EL (cell line): Measurements from ENCODE around the gene ICAM3.

Experiments used
- DNase-seq: peaks from one replicate; pipeline ENCODE4 v3.0.0-alpha.2; 2016

ICAM3 gene

DNA sequence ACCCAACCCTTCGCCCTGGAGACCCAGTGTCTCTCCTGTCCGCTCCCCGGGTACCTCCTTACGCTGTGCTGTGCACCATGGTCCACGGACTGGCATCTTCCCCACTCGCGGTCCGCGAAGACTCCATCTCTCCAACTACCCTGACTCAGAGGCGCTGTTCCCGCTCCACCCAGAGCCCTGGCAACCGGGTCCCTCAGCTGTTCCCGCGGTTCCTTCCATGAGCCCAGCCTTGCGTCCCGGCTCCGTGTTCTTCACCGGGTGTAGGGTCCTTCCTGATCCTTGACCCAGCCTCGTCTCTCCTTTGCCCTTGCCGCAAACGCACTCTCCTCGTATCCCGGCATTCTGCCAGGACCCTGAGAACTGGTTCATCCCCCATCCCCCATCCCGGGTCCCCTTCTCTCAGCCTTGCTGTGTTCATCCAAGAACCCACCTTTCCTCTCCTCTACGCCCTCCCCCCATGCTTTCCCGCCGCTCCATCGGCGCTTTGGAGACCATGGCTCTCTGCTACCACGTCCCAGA lies 49.0 kb downstream of the ICAM3 start:
- peak; percentile 45 for DNase-seq

DNA sequence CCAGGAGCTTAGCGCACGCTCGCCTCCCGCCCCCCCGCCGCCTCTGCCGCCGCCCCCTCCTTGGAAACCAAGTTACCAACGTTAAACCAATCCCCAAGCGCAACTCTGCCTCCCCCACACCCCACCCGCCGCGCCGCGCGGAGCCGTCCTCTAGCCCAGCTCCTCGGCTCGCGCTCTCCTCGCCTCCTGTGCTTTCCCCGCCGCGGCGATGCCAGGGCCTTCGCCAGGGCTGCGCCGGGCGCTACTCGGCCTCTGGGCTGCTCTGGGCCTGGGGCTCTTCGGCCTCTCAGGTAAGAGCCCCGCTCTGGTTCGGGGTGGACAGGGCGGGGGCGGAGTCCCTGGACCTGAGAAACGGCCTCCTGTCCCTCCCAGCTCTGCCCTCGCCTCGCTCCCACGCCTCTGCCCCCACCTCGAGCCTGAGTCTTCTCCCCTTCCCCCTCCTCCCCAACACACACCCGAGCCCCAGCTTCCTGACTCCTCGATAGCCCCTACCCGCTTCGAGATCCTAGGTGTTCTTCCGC lies 49.5 kb downstream of the ICAM3 start, which contains the start of gene ICAM5:
ICAM5 (plus strand) TSS at position 117 of the 521 bp plus-strand sequence; CDS start at position 209, 92 bp downstream.
- peak; percentile 68 for DNase-seq

DNA sequence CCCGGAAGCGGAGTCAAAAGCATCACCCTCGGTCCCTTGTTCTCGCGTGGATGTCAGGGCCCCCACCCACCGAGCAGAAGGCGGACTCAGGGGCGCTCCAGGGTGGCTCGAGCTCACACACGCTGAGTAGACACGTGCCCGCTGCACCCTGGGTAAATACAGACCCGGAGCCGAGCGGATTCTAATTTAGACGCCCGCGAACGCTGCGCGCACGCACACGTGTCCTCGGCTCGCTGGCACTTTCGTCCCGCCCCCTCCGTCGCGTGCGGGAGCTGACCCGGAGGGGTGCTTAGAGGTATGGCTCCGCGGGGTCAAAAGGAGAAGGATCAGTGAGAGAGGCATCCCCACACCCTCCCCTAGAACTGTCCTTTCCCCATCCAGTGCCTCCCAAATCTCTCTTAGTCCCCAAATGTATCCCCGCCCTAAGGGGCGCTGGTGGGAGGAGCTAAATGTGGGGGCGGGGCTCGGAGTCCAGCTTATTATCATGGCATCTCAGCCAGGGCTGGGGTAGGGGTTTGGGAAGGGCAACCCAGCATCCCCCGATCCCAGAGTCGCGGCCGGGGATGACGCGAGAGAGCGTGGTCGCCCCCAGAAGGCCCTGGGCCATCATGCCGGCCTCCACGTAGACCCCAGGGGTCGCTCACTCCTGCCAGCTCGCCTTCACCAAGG lies 50.1 kb downstream of the ICAM3 start:
- DNase-seq = peak; percentile 84

DNA sequence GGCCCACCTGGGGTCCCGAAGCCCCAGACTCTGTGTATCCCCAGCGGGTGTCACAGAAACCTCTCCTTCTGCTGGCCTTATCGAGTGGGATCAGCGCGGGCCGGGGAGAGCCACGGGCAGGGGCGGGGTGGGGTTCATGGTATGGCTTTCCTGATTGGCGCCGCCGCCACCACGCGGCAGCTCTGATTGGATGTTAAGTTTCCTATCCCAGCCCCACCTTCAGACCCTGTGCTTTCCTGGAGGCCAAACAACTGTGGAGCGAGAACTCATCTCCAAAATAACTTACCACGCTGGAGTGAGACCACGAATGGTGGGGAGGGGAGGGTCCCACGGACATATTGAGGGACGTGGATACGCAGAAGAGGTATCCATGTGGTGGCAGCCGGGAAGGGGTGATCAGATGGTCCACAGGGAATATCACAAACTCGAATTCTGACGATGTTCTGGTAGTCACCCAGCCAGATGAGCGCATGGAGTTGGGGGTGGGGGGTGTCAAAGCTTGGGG lies 50.7 kb downstream of the ICAM3 start:
- DNase-seq = peak; percentile 83

DNA sequence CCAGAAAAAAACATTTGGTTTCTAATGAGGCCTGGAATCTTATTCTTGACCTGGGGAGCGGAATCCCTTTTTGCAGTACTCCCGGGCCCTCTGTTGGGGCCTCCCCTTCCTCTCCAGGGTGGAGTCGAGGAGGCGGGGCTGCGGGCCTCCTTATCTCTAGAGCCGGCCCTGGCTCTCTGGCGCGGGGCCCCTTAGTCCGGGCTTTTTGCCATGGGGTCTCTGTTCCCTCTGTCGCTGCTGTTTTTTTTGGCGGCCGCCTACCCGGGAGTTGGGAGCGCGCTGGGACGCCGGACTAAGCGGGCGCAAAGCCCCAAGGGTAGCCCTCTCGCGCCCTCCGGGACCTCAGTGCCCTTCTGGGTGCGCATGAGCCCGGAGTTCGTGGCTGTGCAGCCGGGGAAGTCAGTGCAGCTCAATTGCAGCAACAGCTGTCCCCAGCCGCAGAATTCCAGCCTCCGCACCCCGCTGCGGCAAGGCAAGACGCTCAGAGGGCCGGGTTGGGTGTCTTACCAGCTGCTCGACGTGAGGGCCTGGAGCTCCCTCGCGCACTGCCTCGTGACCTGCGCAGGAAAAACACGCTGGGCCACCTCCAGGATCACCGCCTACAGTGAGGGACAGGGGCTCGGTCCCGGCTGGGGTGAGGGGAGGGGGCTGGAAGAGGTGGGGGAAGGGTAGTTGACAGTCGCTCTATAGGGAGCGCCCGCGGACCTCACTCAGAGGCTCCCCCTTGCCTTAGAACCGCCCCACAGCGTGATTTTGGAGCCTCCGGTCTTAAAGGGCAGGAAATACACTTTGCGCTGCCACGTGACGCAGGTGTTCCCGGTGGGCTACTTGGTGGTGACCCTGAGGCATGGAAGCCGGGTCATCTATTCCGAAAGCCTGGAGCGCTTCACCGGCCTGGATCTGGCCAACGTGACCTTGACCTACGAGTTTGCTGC lies 52.4 kb downstream of the ICAM3 start, which contains the start of gene ICAM4:
ICAM4 (plus strand) TSS at position 153 of the 935 bp plus-strand sequence; CDS start at position 211, 58 bp downstream.
- peak; percentile 30 for DNase-seq

DNA sequence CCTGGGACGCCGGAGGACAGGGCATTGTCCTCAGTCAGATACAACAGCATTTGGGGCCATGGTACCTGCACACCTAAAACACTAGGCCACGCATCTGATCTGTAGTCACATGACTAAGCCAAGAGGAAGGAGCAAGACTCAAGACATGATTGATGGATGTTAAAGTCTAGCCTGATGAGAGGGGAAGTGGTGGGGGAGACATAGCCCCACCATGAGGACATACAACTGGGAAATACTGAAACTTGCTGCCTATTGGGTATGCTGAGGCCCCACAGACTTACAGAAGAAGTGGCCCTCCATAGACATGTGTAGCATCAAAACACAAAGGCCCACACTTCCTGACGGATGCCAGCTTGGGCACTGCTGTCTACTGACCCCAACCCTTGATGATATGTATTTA lies 54.0 kb downstream of the ICAM3 start:
- DNase-seq = no peak

DNA sequence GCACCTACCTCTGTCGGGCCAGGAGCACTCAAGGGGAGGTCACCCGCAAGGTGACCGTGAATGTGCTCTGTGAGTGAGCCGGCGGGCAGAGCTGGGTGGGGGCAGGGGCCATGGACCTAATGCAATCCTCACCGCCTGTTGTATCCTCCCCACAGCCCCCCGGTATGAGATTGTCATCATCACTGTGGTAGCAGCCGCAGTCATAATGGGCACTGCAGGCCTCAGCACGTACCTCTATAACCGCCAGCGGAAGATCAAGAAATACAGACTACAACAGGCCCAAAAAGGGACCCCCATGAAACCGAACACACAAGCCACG lies 54.5 kb downstream of the ICAM3 start:
- no peak for DNase-seq

DNA sequence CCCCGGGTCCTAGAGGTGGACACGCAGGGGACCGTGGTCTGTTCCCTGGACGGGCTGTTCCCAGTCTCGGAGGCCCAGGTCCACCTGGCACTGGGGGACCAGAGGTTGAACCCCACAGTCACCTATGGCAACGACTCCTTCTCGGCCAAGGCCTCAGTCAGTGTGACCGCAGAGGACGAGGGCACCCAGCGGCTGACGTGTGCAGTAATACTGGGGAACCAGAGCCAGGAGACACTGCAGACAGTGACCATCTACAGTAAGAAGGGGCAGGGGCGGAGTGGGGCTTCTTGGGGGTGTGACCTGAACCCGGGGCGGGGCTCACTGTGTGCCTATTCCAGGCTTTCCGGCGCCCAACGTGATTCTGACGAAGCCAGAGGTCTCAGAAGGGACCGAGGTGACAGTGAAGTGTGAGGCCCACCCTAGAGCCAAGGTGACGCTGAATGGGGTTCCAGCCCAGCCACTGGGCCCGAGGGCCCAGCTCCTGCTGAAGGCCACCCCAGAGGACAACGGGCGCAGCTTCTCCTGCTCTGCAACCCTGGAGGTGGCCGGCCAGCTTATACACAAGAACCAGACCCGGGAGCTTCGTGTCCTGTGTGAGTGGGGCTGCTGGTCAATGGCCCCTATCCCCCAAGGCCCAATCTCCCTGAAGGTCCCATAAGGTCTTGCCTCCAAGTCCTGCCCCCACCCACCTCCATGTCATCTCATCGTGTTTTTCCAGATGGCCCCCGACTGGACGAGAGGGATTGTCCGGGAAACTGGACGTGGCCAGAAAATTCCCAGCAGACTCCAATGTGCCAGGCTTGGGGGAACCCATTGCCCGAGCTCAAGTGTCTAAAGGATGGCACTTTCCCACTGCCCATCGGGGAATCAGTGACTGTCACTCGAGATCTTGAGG lies 55.1 kb downstream of the ICAM3 start:
- no peak for DNase-seq
